Stimulated activated CD8-positive, alpha-beta memory T cell treated with anti-CD3 and anti-CD28 coated beads, Interleukin-4, amount 100 ng/mL, for 4 hours (primary cell): ENCODE results near the gene PLEKHM1.

ENCODE experiments used
- DNase-seq, 2 donors: peaks; one replicate each; pipeline ENCODE4 v3.0.0-alpha.2; 2020; ENCODE audit warnings: low read depth in 2 of 2, low spot score in 1 of 2

Gene PLEKHM1

DNA sequence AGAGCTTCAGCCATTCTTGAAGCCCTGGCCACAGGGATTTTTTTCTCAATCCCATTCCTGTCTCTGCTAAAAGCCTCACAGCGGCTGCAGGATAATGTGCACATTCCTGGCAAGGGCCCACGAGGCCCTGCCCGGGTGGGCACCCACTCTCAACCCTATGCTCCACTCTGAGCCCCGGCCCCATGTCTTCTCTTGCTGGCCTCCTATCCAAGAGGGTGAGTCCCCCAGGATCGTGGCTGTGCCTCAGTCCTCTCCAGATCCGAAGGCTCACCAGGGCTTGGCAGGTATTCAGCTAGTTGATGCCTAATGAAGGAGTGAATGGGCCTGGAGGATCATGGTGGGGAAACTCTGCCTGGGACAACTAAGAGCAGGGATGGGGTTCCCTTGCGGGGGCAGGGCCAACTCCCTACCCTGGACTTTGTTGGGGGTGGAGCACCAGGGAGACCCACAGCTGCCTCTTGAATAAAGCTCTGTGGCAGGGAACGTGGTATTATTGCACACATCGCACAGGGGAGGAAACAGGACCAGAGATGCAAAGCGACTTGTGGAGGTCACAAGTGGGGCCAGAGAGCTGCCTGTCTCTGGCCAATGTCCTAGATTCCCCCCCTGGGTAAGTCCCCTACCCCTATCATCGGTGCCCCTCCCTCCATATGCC is 63.2 kb downstream of the PLEKHM1 start:
- DNase-seq, result no peak

DNA sequence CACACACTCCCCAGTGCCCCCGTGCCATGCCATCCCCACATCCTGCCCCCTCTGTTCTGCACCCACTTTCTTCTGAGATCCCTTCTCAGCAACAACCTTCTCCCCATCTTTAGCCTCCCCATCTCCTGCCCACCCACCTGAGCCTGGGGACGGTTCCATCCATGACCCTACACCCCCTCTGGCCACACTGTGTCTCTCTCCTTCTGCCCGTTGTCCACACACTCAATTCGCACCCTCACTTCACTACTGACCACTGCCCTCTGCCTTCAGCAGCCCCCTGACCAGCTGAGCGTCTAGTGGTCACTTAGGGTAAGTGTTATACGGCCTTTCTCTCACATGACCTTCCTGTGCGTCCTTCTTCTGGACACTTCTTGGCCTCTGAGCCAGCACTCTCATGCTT is 64.0 kb downstream of the PLEKHM1 start:
- no peak for DNase-seq

- no peak for DNase-seq
Measured at GRCh38 chr17:45425984-45426413, 64.5 kb downstream of the PLEKHM1 start.

- no peak for DNase-seq
Measured at GRCh38 chr17:45425125-45425983, 65.2 kb downstream of the PLEKHM1 start.

GRCh38 chr17:45424769-45425124 is 65.8 kb downstream of the PLEKHM1 start:
- DNase-seq, result no peak

- no peak for DNase-seq
Measured at GRCh38 chr17:45423975-45424335, 66.6 kb downstream of the PLEKHM1 start.

- no peak for DNase-seq
Measured at GRCh38 chr17:45423304-45423974, 67.1 kb downstream of the PLEKHM1 start.

DNA sequence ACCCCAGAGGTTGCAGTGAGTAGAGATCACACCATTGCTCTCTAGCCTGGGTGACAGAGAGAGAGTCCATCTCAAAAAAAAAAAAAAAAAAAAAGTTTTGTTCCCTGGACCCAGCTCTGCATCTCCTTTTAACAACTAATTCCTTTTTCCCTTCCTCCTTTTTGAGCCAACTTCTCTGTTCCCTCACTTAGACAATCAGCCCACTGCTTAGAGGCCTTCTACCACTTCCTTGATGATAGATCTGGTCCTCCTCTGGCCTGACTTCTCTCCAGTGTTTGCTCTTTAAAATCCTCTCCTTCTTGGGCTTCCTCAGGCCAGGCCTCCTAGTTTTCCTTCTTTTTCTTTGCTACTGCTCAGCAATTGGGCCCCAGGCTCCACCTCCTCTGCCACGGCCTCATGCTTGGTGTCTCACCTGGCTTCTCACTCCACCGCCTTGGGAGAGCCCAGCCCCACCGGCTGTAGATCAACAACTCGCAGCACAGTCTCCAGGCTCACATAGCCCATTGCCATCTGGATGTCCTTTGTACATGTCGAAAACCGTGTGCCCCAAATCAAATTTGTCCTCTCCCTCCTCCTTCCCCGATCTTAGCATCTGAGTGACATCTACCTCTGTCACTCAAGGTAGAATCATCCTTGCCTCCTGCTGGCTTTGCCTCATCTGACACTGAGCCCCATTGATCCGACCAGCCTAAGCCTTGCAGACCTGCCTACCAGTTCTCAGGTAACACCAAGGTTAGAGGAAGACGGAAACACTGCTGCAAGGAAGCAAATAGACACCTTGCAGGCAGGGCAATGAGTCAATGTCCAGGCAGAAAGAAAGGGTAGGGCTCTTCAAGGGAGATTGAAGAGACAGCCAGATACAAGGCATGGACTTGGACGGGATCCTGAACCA is 75.3 kb downstream of the PLEKHM1 start:
- no peak for DNase-seq

DNA sequence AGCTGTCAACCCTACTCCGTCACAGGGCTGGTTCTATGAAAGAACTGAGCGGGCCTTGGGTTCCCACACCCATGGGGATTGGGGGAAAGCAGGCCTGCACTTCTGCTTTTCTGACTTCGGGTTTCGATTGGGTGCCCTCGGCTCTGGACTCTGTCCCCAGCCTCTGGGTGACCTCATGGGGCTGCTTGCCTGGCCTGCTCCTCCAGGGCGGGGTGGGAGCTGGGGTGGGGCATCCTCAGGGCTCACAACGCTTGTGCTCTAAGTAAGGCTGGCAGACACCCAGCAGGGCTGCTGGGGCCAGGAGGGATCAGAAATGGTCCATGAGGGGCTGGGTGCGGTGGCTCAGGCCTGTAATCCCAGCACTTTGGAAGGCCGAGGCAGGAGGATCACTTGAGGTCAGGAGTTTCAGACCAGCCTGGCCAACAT is 77.0 kb downstream of the PLEKHM1 start:
- DNase-seq, result no peak

- no peak for DNase-seq
Measured at GRCh38 chr17:45411348-45412105, 79.0 kb downstream of the PLEKHM1 start.

- peak in 1 of 2 donors; percentile 15 for DNase-seq
Measured at GRCh38 chr17:45410144-45411091, 80.1 kb downstream of the PLEKHM1 start.

GRCh38 chr17:45409659-45410076 is 80.9 kb downstream of the PLEKHM1 start:
- DNase-seq, result no peak

DNA sequence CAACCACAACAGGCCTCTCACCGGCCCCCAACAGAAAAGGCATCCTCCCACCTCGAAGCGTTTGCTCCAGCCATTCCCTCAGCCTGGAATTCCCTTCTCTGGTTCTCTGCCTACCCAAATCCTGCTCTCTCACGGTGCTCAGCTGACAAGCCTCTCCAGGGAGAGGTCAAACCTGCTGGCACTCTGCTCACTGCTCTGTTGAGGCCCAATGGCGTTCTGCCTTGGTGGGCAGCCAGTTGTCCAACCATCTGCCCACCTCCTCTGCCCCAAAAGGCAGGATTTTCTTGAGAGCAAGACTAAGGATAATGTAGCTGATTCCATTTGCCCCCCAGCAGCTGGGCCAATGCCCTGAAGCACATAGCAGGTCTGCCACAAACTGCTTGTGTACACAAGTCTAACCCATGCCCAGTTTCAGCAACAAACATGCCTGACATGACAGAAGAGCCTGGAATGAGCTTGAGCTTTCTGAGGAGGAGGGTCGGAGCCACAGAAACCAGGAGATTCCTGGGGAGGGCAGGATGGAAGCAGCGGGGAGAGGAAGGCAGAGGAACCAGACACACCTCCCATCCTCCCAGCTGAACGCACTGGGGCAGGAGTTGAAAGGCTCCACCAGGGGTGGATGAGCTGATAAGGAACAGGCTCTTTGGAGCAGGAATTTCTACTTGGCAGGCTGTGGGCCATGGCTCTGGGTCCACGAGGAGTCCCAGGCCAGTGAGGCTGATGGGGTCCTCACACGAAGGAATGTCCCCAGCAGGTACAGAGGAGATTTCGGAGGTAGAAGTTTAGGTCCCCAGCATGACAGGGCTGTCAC is 81.7 kb downstream of the PLEKHM1 start:
- no peak for DNase-seq

DNA sequence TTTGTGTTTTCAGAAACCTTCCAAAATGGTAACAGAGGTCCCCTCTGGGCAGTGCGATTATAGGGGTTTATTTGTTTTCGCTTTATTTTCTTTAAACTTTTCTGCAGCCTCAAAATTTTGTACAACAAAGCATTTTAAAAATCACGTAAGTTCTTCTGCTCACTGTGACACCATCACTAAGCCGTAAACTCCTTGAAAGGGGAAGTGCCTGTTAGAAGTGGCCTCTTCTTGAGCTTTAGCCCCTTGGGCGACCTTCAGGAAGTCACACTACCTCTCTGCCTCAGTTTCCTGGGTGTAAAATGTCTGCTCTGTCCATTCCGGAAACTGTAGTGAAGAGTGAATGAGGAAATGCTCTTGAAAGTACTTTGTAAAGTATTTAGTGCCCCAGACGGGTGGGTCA is 84.4 kb downstream of the PLEKHM1 start:
- DNase-seq, result no peak

- no peak for DNase-seq
Measured at GRCh38 chr17:45405250-45406086, 85.1 kb downstream of the PLEKHM1 start.

DNA sequence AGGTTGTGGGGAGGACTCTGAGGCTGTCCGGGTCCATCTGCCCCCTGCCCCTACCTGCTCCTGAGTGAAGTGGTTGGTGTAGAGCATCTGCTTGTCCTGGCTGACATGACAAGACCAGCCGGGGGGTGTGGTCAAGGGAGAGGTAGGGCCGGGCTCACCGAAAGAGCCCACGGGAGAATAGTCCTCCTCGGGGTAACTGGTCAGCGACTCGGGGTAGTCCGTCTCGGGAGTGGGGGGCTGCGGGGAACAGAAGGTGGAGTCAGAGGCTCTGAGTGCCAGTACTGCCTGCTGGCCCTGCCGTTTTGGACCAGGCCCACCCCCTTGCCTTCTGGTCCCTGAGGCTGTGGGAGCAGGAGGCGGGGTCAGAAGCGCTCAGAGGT is 85.7 kb downstream of the PLEKHM1 start:
- no peak for DNase-seq

- DNase-seq, result no peak
Measured at GRCh38 chr17:45403906-45404490, 86.5 kb downstream of the PLEKHM1 start.
